Astrocyte (in vitro differentiated cells and primary cell): ENCODE measurements around the gene NFKBIL1. TPM values are rescaled to one million over a fixed set of nuclear protein-coding genes. Genes with fewer than 3 reads are reported as not detected.

Experiments
- DNase-seq: peaks from one replicate; pipeline ENCODE4 v3.0.0-alpha.2; 2010; ENCODE audit warnings: low read depth
- FAIRE-seq: peaks from 2 replicates; lab custom pipeline; 2011; peaks lifted over from hg19 to GRCh38; lab: Jason Lieb, UNC
- H2AFZ ChIP-seq: 2 replicates; pipeline ENCODE4 v1.6.0; 2012; ENCODE audit warnings: low read depth, low read length, inconsistent platforms
- H3K27ac ChIP-seq: 2 replicates; pipeline ENCODE4 v1.5.1; 2011; ENCODE audit warnings: low read depth, low read length, inconsistent platforms
- H3K27me3 ChIP-seq: 2 replicates; pipeline ENCODE4 v1.6.0; 2011; ENCODE audit warnings: low read length, inconsistent platforms; ENCODE audit not compliant: insufficient read depth
- H3K36me3 ChIP-seq: 2 replicates; pipeline ENCODE4 v1.5.1; 2011; ENCODE audit warnings: low read length, inconsistent platforms; ENCODE audit not compliant: insufficient read depth
- H3K4me1 ChIP-seq: 2 replicates; pipeline ENCODE4 v1.5.1; 2011; ENCODE audit warnings: low read length, inconsistent platforms; ENCODE audit not compliant: insufficient read depth
- H3K4me2 ChIP-seq: 2 replicates; pipeline ENCODE4 v1.6.0; 2012; ENCODE audit warnings: low read length, inconsistent platforms
- H3K4me3 ChIP-seq: 2 replicates; pipeline ENCODE4 v1.5.1; 2011; ENCODE audit warnings: low read depth, mild to moderate bottlenecking, low read length, inconsistent platforms; ENCODE audit not compliant: insufficient read depth
- H3K79me2 ChIP-seq: 2 replicates; pipeline ENCODE4 v1.6.0; 2012; ENCODE audit warnings: mild to moderate bottlenecking, low read length, inconsistent platforms; ENCODE audit not compliant: insufficient read depth
- H3K9ac ChIP-seq: 2 replicates; pipeline ENCODE4 v1.6.0; 2012; ENCODE audit warnings: mild to moderate bottlenecking, low read length, inconsistent platforms
- H3K9me3 ChIP-seq: 2 replicates; pipeline ENCODE4 v1.5.1; 2012; ENCODE audit warnings: low read depth, mild to moderate bottlenecking, low read length, inconsistent platforms; ENCODE audit not compliant: insufficient read depth
- H4K20me1 ChIP-seq: 2 replicates; pipeline ENCODE4 v1.6.0; 2012; ENCODE audit warnings: low read length, inconsistent platforms; ENCODE audit not compliant: insufficient read depth
- H3K27ac Mint-ChIP-seq: one replicate; pipeline ENCODE4 v1.8.0; 2021; ENCODE audit warnings: mild to moderate bottlenecking, mixed read lengths; ENCODE audit not compliant: unreplicated experiment
- H3K27me3 Mint-ChIP-seq: one replicate; pipeline ENCODE4 v1.8.0; 2021; ENCODE audit warnings: low read depth, mixed read lengths; ENCODE audit not compliant: unreplicated experiment
- H3K36me3 Mint-ChIP-seq: one replicate; pipeline ENCODE4 v1.8.0; 2021; ENCODE audit warnings: low read depth, mixed read lengths; ENCODE audit not compliant: unreplicated experiment
- H3K4me1 Mint-ChIP-seq: one replicate; pipeline ENCODE4 v1.8.0; 2021; ENCODE audit warnings: low read depth, mixed read lengths; ENCODE audit not compliant: unreplicated experiment
- H3K4me3 Mint-ChIP-seq: one replicate; pipeline ENCODE4 v1.8.0; 2021; ENCODE audit warnings: mild to moderate bottlenecking, moderate library complexity, mixed read lengths; ENCODE audit not compliant: unreplicated experiment
- H3K9me3 Mint-ChIP-seq: one replicate; pipeline ENCODE4 v1.8.0; 2021; ENCODE audit warnings: mild to moderate bottlenecking, mixed read lengths; ENCODE audit not compliant: unreplicated experiment
- EZH2 ChIP-seq: IDR thresholded peaks from 2 replicates; pipeline ENCODE4 v1.6.1; 2012; ENCODE audit warnings: mild to moderate bottlenecking, low read length, inconsistent platforms; ENCODE audit not compliant: insufficient read depth
- total RNA-seq: library from RNA; stranded (reverse); gene quantifications from 2 replicates; pipeline ENCODE4 v1.2.1, GENCODE V29; 2021
- TF ChIP-seq, protein P1 (sequence below): IDR thresholded peaks from 2 replicates; pipeline ENCODE4 v1.5.1; 2011; ENCODE audit warnings: low read depth, mild to moderate bottlenecking, inconsistent platforms, low read length, moderate library complexity; ENCODE audit not compliant: insufficient read depth

Gene NFKBIL1
- total RNA-seq, 1 donor from 2014 or later: 20.4 TPM

- Histone ChIP-seq H3K4me1 (peaks cover 23% of the 10 kb centered on the region), H3K9ac (no peak overlapping the region), H4K20me1 (peaks cover 99% of the 10 kb centered on the region), H3K9me3 (no peaks in the 10 kb centered on the region), H3K27ac (no peak overlapping the region), H3K79me2 (peaks cover 77% of the 10 kb centered on the region), H3K4me2 (no peak overlapping the region), H2AFZ (no peak overlapping the region), H3K4me3 (no peak overlapping the region), H3K27me3 (no peaks in the 10 kb centered on the region), H3K36me3 (peaks cover 80% of the 10 kb centered on the region)
- Mint-ChIP-seq H3K9me3 (no peaks in the 10 kb centered on the region), H3K36me3 (peaks cover 33% of the 10 kb centered on the region), H3K27ac (no peak overlapping the region), H3K27me3 (no peaks in the 10 kb centered on the region), H3K4me1 (peaks cover 28% of the 10 kb centered on the region), H3K4me3 (no peak overlapping the region)
- DNase-seq (no peak), FAIRE-seq (no peak)
- TF ChIP-seq EZH2: no peak
- TF ChIP-seq, protein P1, sequence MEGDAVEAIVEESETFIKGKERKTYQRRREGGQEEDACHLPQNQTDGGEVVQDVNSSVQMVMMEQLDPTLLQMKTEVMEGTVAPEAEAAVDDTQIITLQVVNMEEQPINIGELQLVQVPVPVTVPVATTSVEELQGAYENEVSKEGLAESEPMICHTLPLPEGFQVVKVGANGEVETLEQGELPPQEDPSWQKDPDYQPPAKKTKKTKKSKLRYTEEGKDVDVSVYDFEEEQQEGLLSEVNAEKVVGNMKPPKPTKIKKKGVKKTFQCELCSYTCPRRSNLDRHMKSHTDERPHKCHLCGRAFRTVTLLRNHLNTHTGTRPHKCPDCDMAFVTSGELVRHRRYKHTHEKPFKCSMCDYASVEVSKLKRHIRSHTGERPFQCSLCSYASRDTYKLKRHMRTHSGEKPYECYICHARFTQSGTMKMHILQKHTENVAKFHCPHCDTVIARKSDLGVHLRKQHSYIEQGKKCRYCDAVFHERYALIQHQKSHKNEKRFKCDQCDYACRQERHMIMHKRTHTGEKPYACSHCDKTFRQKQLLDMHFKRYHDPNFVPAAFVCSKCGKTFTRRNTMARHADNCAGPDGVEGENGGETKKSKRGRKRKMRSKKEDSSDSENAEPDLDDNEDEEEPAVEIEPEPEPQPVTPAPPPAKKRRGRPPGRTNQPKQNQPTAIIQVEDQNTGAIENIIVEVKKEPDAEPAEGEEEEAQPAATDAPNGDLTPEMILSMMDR: no peak
Measured at GRCh38 chr6:31535538-31536324, 11.7 kb upstream of the NFKBIL1 start.

- no peaks in the 10 kb centered on the region for H3K27me3 Mint-ChIP-seq
- H3K27ac Mint-ChIP-seq: peak overlapping the region; percentile 48
- Histone ChIP-seq H4K20me1 (peaks cover 70% of the 10 kb centered on the region), H3K9ac (peak overlapping the region; percentile 96), H3K4me3 (peak overlapping the region; percentile 84), H3K27me3 (no peaks in the 10 kb centered on the region), H3K36me3 (peaks cover 53% of the 10 kb centered on the region), H3K4me1 (peaks cover 29% of the 10 kb centered on the region), H3K79me2 (peaks cover 78% of the 10 kb centered on the region), H2AFZ (no peak overlapping the region), H3K4me2 (peak overlapping the region; percentile 95), H3K27ac (no peak overlapping the region), H3K9me3 (no peaks in the 10 kb centered on the region)
- FAIRE-seq (no peak), DNase-seq (no peak)
- H3K36me3 Mint-ChIP-seq: peaks cover 35% of the 10 kb centered on the region
- no peaks in the 10 kb centered on the region for H3K9me3 Mint-ChIP-seq
- peaks cover 29% of the 10 kb centered on the region for H3K4me1 Mint-ChIP-seq
- TF ChIP-seq EZH2: no peak
- TF ChIP-seq, protein P1: no peak
- peak overlapping the region; percentile 100 for H3K4me3 Mint-ChIP-seq
Measured at GRCh38 chr6:31538805-31539400, 8.5 kb upstream of the NFKBIL1 start.
